Suppressor macrophage treated with lipopolysaccharide for 4 hours (primary cell): ENCODE measurements around the gene IGF2R.

Experiments used
- DNase-seq: peaks from one replicate; pipeline ENCODE4 v3.0.0-alpha.2; 2020

IGF2R gene

DNA sequence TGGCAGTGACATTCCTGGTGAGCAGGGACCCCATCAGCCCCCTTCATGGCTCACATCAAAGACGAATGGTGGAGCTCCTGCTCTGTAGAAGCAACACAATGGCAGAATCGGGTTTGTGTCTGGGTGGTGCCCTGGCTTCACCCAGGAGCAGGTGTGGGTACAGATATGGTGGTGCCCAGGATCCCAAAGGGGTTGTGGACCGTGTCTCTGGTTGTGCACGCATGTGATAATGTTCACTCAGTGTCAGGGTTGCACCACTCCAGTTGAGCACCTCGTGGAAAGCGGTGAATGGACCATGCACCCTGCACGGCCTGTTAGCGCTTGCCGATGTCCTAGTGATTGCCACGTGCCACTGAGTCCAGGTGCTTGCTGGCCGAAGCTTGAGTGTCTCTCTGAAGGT lies 63.0 kb downstream of the IGF2R start:
- no peak for DNase-seq

DNA sequence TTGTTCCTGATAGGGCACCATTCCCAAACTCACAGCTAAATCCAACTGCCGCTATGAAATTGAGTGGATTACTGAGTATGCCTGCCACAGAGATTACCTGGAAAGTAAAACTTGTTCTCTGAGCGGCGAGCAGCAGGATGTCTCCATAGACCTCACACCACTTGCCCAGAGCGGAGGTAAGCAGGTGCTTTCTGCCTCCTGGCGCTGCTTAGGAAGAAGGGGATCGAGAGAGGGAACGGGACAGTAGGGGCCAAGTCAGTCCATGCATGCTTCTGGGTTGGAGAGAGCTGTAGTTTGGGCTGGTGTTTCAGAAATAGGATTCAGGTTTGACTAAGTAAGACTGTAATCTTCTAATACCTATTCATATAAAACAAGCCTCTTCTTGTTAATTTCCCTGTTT lies 63.7 kb downstream of the IGF2R start:
- DNase-seq = no peak

DNA sequence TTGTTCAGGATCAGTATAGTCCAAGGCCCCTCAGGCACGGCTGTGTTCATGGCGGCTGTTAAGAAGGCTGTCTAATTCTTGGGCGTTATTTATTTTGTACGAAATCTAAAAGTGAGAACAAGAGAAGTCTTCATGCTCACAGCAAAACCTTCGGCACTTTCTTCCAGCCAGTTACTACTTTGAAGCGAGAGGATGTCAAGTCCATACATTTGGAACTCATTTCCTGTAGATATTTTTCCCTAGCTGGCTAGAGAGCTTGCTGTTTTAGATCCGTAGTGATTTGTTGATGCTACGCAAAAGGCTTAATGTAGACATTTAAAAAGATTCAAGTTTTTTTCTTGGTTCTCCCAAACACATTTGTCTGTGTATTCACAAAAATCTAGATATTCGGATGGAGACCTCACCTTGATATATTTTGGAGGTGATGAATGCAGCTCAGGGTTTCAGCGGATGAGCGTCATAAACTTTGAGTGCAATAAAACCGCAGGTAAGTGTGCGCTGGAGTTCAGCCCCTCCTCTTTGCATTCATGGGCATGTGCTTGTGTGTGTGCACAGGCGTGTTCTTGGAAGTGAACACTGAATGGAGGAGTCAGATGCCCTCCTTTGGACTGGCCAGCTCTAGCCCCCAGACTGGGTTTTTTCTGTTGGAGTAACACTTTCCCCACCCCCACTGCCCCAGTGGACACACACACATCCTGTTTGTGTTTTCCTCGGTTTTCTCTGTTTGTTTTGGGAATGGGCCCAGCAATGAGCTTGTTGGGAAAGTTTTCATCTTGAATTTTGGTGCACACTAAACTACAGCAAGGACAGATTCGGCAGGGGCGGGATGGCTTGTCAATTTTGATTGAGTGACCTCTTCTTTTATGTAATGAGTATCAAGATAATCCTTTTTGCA lies 65.4 kb downstream of the IGF2R start:
- DNase-seq = no peak

DNA sequence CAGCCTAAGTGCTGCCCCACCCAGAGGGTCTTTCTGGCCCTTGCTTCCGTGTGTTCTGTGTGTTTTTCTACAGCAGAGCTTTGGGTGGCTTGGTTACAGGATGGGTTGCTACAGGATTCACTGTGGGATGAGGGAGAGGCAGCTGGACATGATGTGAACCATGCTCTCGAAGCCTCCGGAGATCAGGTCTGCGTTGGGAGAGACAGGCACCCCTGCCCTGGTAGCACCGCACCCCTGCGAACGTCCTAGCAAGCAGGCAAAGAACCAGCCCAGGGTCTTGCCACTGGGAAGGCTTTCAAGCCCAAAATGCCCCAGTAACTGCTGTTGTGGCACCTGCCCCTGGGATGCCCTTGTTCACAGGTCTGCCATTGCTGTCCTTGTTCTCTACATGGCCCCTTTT lies 66.4 kb downstream of the IGF2R start:
- DNase-seq = no peak

DNA sequence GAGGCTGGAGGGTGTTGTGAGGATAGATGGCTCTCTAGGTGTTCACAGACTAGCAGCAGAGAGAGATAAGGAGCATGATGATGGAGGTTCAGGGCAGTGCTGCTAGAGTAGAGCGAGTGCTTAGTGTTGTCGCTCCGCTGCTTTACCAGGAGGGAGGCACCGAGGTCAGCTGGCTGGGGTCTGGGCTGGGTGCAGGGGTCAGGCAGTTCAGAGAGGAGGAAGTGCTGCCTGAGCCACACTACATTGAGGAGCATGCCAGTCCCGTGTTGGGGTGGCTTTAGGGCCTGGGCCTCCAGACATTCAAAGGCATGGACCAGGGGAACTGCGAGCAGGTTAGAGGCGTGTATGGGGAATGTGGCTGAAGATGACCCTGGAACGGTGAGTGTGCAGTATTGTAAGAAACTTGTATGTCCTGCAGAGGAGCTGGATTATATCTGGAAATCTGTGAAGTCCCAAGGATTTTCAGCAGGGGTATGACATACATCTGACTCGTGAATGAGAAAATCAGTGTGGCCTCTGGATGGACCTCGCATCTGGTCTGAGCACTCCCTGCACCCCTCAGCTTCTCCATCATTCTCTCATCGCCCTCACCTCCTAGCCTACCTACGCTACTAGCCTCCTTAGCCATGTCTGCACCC lies 66.9 kb downstream of the IGF2R start:
- no peak for DNase-seq

DNA sequence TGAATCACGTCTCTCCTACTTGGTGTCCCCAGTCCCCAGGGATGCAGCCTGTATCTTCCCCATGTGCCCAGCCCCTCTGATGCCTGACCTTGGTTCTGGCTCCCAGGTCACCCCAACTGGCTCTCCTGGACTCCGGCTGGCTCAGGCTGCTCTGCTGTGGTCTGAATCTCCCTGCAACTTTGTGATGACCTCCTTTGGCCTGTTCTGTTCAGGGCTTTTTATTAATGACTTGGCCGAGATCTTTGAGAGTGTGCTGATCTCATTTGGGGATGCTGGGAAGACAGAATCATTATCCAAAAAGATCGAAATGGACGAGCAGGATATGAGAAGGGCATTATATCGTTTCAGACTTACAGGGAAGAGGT lies 67.4 kb downstream of the IGF2R start:
- DNase-seq = no peak

DNA sequence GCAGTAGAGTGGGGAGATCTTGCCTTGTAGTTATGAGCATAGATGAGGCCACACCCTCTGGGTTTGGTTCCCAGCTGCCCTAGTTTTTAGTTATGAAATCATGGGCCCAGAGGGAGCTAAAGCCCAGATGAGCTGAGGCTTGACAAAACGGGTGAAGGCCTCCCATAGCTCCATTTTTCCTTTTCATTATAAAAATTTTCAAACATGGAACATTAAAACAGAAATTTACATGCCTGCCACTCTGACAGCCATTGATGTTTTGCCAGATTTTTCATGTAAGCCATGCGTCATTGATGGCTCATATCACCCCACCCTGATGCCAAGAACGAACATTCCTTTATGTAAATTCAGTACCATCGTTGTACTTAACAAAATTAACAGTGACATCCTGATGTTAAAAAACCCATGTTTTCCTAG lies 67.9 kb downstream of the IGF2R start:
- DNase-seq = no peak

DNA sequence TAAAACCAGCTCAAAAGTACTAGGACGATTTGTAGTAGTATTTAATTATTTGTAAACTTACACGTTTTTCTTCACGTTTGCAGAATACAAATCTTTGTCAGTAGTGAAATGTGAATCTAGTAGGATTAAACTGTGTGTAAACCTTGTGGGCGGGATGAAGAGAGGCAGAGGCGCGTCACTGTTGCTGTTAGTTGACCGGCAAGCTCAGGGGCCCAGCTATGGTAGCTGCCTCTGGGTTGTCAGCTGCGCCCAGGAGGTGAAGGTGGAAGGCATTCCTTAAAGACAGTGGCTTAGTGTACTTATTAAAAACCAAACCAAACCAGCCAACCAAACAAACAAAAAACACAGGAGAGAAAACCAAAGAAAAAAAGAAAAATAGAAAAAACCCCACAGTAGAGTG lies 69.6 kb downstream of the IGF2R start:
- no peak for DNase-seq

DNA sequence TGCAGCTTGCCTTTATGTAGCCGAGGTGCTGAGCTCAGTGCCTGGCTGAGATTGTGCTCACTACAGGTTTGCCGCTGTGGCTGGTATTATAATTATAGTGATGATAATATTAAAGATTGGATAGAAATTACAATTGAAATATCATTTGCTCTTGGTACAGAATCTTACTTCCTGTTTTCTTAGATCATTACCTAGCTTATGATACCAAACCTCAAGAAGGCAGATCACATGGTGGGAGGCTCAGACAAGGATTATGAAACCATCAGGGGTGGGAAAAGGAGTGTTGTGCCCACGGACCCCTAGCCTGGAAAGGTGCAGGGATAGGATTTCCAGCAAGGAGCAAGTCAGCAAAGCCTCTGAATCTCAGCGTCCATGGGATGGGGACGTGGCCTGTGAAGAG lies 70.6 kb downstream of the IGF2R start:
- DNase-seq = no peak

DNA sequence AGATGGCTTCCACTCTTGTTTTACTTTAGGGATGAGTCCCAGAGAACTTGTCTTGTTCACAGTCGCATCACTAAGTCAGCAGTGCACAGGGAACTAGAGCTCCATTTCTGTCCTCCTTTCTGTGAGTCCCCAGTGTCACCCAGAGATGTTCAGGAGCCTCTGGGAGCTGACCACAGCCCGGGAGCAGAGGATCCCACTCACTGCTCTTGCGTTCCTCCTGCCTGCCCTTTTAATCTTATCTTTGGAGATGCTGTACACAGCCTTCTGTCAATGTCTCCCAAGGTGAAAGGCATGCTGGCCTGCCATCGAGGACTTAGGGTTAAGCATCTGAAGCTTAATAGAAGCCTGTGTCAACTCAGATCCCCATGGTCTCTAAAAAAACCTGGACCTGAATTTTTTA lies 71.2 kb downstream of the IGF2R start:
- DNase-seq = no peak

DNA sequence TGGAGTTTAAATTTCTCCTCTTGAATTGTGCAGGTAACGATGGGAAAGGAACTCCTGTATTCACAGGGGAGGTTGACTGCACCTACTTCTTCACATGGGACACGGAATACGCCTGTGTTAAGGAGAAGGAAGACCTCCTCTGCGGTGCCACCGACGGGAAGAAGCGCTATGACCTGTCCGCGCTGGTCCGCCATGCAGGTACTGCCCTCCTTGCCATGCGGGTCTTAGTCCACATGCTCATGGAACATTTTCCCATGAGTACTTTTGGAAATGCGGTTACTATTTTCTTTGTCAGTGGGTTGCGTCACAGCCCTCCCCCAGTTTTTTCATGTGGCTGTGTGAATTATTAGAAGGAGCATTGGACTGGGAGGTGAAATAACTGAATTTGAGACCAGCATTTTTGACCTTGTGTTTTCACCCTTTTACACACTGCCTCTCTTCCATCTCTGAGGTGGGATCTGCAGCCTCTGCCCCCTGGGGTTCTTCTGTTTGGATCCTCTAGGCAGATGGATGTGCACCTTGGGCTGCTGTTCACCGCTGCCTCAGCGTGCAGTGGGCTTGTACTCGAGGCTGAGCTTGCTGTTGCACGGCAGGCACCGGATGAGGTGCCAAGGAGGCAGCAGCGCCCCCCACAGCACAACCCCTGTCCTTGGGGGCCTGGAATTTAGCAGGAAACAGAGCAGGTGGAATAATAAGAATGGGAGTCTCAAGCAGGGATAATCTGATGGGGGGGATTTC lies 71.8 kb downstream of the IGF2R start:
- no peak for DNase-seq

DNA sequence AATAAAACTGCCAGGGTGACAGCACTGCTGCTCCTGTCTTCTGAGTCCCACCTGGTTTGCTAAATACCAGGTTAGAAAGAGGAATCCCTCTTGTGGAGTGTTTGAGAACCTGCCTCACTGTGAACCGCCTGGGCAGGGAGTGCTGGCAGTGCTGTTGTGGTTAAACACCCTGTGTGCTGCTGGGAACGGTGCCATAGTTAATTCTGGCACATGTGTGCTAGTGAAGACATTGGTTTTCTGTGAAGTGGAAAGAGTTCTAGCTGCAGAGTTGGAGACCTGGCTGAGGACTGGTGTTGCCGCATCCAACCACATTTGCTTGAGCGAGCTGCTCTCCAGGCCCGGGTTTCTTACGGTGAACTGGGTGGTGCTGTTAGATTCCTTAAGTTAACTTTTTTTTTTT lies 72.7 kb downstream of the IGF2R start:
- no peak for DNase-seq

DNA sequence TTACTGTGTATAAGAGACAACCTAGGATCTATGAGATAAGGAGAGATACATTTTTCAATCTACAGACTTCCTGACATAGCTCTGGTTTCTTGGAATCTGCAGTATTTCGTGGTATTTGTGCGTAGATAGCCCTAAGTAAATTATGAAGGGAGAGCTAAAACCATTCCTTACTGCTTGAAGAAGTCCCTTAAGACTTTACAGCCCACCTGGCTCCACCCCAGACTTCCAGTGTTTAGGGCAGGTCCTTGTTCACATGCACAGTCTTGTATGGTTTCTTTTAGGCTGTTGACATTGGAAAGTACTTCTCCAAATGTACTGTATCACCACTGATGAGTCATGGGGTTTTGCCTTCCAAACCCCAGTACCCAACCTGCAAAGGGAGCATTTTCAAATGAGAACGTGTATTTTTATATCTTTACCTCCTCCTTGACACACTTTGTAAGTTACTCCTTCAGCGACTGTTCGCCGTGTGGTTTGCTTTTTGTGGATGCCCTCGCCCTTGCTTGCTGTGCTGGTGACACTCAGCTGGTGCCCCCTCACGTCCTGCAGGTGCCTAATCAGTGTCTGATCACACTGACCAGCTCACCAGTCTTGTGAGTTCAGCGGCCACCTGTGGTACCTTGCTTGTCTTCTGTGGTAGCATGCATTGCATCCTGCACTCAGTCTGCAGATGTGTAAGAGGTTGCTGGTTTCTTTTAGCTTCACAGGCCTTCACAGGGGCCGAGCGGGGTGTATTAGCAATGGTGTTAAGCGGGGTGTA lies 73.3 kb downstream of the IGF2R start:
- DNase-seq = peak; percentile 25

DNA sequence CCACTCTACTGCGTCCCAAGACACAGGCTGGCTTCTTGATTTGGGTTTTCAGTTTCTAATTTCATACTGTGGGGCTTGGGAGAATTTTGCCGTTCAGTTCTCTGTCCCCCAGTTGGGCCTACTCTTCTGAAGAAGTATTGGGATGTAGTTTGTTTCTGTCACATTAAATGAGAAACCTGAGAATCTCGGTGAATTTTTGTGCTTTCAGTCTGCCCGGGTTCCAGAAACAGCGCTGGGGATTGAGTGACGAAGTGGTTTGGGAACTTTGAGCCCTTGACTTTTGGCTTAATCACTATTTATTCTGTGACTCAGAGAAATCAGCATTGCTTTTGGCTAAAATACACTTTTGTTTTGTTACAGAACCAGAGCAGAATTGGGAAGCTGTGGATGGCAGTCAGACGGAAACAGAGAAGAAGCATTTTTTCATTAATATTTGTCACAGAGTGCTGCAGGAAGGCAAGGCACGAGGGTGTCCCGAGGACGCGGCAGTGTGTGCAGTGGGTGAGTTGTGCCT lies 74.0 kb downstream of the IGF2R start:
- DNase-seq = no peak

DNA sequence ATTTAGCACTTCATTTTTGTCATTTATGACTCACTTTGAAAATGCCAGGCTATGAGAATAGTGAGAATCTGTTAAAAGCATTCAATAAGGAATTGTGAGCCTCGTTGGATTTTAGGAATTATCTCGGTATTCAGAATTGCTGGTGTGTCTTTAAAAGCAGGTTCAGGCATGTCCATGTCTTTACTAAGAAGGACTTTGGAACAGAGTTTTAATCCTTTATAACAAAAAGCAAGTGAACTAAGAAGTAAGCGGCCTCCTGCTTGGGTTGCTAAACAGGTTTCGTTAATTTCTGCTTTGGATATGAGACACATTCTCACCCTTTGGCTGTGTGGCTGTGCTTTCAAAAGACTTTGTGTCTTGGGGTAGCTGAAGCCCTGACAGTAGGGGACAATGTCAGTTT lies 74.9 kb downstream of the IGF2R start:
- DNase-seq = no peak

DNA sequence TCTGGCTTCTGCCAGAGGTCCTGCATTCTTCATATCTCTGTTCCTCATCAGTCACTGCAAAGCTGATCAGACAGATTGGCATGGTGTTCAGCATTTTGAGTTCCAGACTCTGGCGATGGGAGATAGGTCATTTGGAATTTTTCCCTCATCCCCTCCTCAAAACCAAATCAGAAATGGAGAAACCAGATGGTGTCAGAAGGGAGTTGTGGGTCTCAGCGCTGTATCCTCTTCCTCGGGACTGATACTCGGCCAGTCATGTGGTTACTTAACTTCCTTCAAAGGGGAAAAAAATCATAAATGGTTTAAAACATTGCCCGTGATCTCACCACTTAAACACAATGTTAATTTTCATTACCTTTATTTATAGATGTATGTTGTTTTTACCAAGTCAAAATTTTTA lies 75.8 kb downstream of the IGF2R start:
- DNase-seq = no peak

DNA sequence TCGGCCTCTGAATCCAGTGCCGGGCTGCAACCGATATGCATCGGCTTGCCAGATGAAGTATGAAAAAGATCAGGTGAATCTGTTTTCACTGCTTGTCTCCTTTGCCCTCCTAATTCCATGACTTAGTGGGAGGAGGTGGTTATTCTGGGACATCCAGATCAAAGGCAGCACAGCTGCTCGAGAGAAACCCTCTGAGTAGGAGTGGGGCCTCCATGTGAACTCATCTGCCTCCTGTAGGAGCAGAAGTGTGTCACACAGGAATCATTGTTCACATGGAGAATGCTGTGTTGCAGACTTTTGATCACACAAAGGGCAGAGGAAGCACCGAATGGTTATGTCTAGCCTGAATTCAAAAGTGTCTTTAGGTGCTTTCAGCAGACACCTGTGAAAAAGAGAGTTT lies 79.6 kb downstream of the IGF2R start:
- DNase-seq = no peak

DNA sequence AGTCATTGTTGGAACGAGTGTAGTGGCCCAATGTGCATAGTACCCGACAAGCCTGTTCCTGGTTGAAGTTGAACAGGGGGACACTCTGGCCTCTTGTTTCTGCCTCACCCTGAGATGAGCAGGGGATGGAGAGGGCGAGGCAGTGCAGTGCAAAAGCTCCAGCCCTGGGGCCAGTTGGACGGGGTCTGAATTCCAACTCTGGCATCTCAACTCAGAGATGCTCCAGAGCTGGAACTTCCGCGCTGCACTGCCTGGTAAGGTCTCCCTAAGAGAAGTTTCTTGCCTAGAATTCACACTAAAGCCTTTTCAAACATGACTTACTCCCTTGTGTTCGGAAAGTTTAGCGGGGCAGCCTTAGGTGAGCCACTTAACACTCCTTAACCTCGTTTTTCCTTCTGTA lies 80.5 kb downstream of the IGF2R start:
- DNase-seq = no peak

DNA sequence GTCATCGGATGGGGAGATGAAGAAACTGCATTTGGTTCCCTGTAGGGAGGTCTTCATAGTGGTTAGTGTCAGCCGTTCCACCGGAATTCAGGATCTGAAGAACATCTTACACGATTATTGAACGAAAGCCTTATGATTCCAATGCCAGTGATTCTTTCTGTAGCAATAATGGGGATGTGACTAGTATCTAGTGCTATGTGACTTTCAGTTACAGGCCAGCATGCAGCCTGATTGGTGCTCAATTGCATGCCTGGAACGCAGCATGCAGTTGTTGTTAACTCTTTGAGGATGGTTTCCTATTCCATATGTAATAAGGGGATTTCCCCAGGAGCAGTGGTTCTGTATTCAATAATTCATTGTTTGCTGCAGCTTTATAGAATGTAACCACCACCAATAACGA lies 81.1 kb downstream of the IGF2R start:
- no peak for DNase-seq

DNA sequence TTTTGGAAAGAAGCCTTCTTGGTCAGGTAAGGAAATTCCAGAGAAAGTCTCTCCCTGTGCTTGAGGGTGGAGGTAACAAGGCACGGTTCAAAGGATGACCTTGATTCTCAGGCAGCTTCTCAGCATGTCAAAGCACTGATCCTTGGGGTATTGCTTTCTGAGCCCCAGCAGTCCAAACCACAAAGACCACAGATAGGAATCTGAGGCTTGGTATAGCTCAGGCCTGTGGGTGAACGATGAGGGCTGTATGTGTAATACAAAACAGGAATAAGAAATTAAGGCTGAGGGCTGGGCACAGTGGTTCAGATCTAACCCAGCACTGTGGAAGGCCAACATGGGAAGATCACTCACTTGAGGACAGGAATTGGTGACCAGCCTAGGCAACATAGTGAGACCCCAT lies 82.5 kb downstream of the IGF2R start:
- no peak for DNase-seq

DNA sequence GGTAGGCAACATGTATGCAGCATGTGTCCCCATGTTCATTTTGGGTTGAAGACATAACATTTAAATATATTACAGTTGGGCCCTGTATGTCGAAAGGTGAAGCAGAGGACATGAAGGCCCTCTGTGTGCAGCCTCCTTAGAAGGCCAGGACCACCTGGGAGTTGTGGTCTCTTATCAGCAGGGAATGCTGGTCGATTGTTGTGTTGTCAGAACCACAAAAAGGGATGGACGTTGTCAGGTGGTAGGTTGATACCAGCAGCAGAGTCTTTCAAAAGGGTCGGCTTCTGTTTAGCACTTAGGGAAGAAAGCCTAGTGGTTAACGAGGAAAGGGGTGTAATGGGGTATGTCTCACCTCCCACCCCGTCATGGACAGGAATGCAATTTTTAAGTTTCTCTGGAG lies 85.4 kb downstream of the IGF2R start:
- no peak for DNase-seq

DNA sequence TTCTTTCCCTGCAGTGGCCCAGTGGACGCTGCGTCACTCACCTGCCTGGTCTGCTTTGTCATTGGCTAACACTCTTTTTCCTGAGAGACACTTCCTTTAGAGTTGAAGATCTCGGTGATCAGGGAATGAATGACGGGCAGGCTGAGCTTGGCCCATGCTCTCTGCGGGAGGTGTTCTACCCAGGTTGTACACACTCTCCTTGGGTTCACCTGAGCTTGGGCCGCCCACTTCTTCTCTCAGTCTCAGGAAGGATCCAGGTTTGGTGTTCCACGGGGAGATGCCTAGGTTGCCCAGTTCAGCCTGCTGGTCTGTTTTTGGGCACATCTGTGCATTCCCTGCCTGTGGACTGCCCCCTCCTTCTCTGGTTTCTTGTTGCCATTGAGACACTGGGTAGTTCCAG lies 86.0 kb downstream of the IGF2R start:
- DNase-seq = no peak

DNA sequence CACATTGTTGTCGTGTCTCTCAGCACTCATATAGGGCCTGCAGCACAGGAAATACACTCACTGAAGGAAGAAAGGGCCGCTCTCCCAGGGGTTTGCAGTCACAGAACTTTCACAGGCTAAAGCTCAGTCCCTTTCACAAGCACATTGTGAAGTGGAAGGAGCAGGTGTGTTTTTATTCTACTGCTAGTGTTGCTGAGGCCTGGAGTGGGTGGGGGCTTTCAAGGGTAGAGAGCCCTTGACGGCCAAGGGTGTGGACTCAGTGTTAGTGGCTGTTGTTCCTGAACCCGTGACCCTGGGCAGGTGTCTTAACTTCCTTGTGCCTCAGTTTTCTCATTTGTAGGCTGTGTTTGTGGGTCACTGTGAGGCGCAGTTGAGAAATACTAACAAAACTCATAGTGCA lies 86.5 kb downstream of the IGF2R start:
- no peak for DNase-seq
